CD4-positive, alpha-beta T cell treated with Interferon alpha-2 for 1 hour (primary cell): Measurements from ENCODE around the gene DHRS7B.
"Not testable (repeated sequence)": the region's sequence is repeated elsewhere in the genome, so short reads cannot be mapped to it uniquely, and the experiment has no call there.

Experiments used
- DNase-seq, 2 donors: peaks; one replicate each; pipeline ENCODE4 v3.0.0-alpha.2; 2020 to 2022

The DHRS7B gene

GRCh38 chr17:21126645-21127508, at the start of gene DHRS7B:
TSS of gene DHRS7B (plus strand) at chr17:21126964. CDS start at chr17:21126972, 8 bp downstream.
- DNase-seq, result peak; percentile 96 to 98

GRCh38 chr17:21077281-21077680, 49.5 kb upstream of the DHRS7B start:
- no peak for DNase-seq

GRCh38 chr17:21078016-21078780, 48.6 kb upstream of the DHRS7B start:
- no peak for DNase-seq

- no peak for DNase-seq
These were observed 47.6 kb upstream of the DHRS7B start for GRCh38 chr17:21079196-21079595.

GRCh38 chr17:21082001-21082436, 44.7 kb upstream of the DHRS7B start:
- no peak for DNase-seq

GRCh38 chr17:21085280-21085679, 41.5 kb upstream of the DHRS7B start:
- DNase-seq, result not testable (repeated sequence)

GRCh38 chr17:21085707-21086106, 41.1 kb upstream of the DHRS7B start:
- no peak for DNase-seq

- DNase-seq, result no peak
These were observed 37.6 kb upstream of the DHRS7B start for GRCh38 chr17:21089145-21089544.

GRCh38 chr17:21089933-21090901, 36.5 kb upstream of the DHRS7B start:
- DNase-seq, result no peak

- no peak for DNase-seq
These were observed 35.7 kb upstream of the DHRS7B start for GRCh38 chr17:21090902-21091618.

- no peak for DNase-seq
These were observed 32.5 kb upstream of the DHRS7B start for GRCh38 chr17:21094298-21094704.

GRCh38 chr17:21095735-21096134, 31.0 kb upstream of the DHRS7B start:
- no peak for DNase-seq

GRCh38 chr17:21096874-21097273, 29.9 kb upstream of the DHRS7B start:
- DNase-seq, result no peak

- DNase-seq, result peak; percentile 57 to 72
These were observed 27.7 kb upstream of the DHRS7B start for GRCh38 chr17:21098934-21099689.

- no peak for DNase-seq
These were observed 26.1 kb upstream of the DHRS7B start for GRCh38 chr17:21100636-21101035.

GRCh38 chr17:21104608-21105007, 22.2 kb upstream of the DHRS7B start:
- DNase-seq, result no peak

- DNase-seq, result no peak
These were observed 21.5 kb upstream of the DHRS7B start for GRCh38 chr17:21105064-21105894.

- no peak for DNase-seq
These were observed 20.4 kb upstream of the DHRS7B start for GRCh38 chr17:21106316-21106715.

- DNase-seq, result not testable (repeated sequence)
These were observed 19.6 kb upstream of the DHRS7B start for GRCh38 chr17:21107067-21107650.

GRCh38 chr17:21108651-21109050, 18.1 kb upstream of the DHRS7B start:
- DNase-seq, result no peak
